Measurements from ENCODE around the gene PDSS2.
"Not testable (repeated sequence)": the region's sequence is repeated elsewhere in the genome, so short reads cannot be mapped to it uniquely, and the experiment has no call there.

Gene PDSS2

GRCh38 chr6:107209406-107210305 lies 249.7 kb downstream of the PDSS2 start:
- DNase-seq = no peak

GRCh38 chr6:107207251-107207873 lies 252.0 kb downstream of the PDSS2 start:
- no peak for DNase-seq

GRCh38 chr6:107205058-107205998 lies 254.0 kb downstream of the PDSS2 start:
- DNase-seq = no peak

GRCh38 chr6:107202876-107203468 lies 256.4 kb downstream of the PDSS2 start:
- no peak for DNase-seq

- no peak for DNase-seq
These were observed 260.5 kb downstream of the PDSS2 start for GRCh38 chr6:107198631-107199416.

GRCh38 chr6:107196152-107196551 lies 263.2 kb downstream of the PDSS2 start:
- DNase-seq = no peak

- not testable (repeated sequence) for DNase-seq
These were observed 264.6 kb downstream of the PDSS2 start for GRCh38 chr6:107194723-107195122.

- DNase-seq = peak; percentile 10
These were observed 266.5 kb downstream of the PDSS2 start for GRCh38 chr6:107192830-107193229.

GRCh38 chr6:107187630-107188029 lies 271.7 kb downstream of the PDSS2 start:
- DNase-seq = no peak

- no peak for DNase-seq
These were observed 273.3 kb downstream of the PDSS2 start for GRCh38 chr6:107186047-107186446.

- DNase-seq = no peak
These were observed 273.9 kb downstream of the PDSS2 start for GRCh38 chr6:107185391-107185970.

GRCh38 chr6:107184435-107184834 lies 274.9 kb downstream of the PDSS2 start:
- DNase-seq = no peak

- DNase-seq = no peak
These were observed 279.3 kb downstream of the PDSS2 start for GRCh38 chr6:107180099-107180498.

- no peak for DNase-seq
These were observed 280.4 kb downstream of the PDSS2 start for GRCh38 chr6:107179004-107179403.

- DNase-seq = no peak
These were observed 285.6 kb downstream of the PDSS2 start for GRCh38 chr6:107173779-107174178.

- DNase-seq = no peak
These were observed 287.9 kb downstream of the PDSS2 start for GRCh38 chr6:107171513-107171912.

GRCh38 chr6:107164299-107164698 lies 295.1 kb downstream of the PDSS2 start:
- DNase-seq = not testable (repeated sequence)

- no peak for DNase-seq
These were observed 297.8 kb downstream of the PDSS2 start for GRCh38 chr6:107161521-107161920.

GRCh38 chr6:107156617-107157016 lies 302.7 kb downstream of the PDSS2 start:
- DNase-seq = no peak

- DNase-seq = no peak
These were observed 304.6 kb downstream of the PDSS2 start for GRCh38 chr6:107154801-107155160.

- no peak for DNase-seq
These were observed 305.1 kb downstream of the PDSS2 start for GRCh38 chr6:107154131-107154800.

All from NCI-H2171 (cell line).